ENCODE results near the gene NPW. TPM values are rescaled to one million over a fixed set of nuclear protein-coding genes. Genes with fewer than 3 reads are reported as not detected.

NPW gene
- total and polyA plus RNA-seq, 2 of the 8 experiments (the other 6 are each of a cell fraction or from before 2014, with no cell fraction given), result 4.0 to 10.3 TPM

DNA sequence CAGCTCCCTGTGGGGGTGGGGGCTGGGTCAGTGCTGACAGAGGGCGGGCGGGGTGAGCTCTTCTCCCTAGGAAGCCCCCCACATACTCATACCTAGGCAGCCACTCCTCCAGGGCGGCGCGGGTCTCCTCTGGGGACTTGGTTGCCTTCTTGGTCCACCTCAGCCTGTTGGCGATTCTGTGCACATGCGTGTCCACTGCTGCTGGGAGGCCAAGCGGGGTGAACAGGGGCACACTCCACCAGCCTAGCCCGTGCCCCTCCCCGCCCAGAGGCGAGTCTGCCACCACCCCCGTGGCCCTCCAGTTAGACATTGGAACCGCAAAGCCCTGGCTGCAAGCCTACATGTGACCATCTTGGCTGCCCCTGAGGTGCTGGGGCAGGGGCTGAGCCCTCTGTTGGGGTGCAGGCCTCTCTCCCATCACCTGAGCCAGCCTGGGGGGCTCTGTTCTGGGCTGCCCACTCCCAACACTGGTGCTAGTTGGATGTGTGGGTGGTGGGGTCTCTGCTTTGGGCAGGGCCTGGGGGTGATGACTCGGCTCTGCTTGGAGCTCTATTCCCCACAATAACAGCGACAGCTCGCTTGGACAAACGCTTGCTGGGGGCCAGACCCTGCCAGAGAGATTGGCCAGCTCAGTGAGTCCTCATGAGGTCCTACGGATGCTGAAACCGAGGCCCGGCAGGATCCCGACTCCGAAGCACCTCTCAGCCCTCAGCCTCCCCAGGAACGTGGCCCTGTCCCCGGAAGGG is 20.6 kb downstream of the NPW start:
- no peak for DNase-seq (ENCODE audit: low read depth in 1 of 2, low spot score in 2 of 2)
- Histone ChIP-seq H3K18ac (ENCODE audit: extremely low read depth, low read length) (no peak overlapping the region), H3K4me3 (ENCODE audit: extremely low read depth in 1 of 4, insufficient read depth in 2 of 4, low read depth in 3 of 4, low read length in 4 of 4) (no peak overlapping the region), H3K27me3 (replicated peaks in 1 of 4; ENCODE audit: control insufficient read depth in 3 of 4, extremely low read depth in 1 of 4, insufficient read depth in 3 of 4, low read length in 3 of 4) (no peaks in the 10 kb centered on the region), H2AK5ac (ENCODE audit: low read depth, low read length) (no peak overlapping the region), H4K20me1 (replicated peaks in 1 of 2; ENCODE audit: control insufficient read depth in 1 of 2, insufficient read depth in 2 of 2, low read length in 2 of 2) (peaks cover 0 to 5% of the 10 kb centered on the region in 2 experiments), H3K27ac (ENCODE audit: low read depth, low read length) (no peak overlapping the region), H3K4ac (replicated peaks; ENCODE audit: insufficient read length, low read depth, low read length) (no peak overlapping the region), H4K8ac (ENCODE audit: extremely low read depth, insufficient read depth, low read length) (no peak overlapping the region), H3K4me1 (replicated peaks in 1 of 4; ENCODE audit: control insufficient read depth in 3 of 4, insufficient read depth in 4 of 4, low read length in 3 of 4) (peaks cover 0 to 4% (median 0%) of the 10 kb centered on the region in 4 experiments; a peak in 3 of 7 replicates), H2AFZ (ENCODE audit: low read length) (no peak overlapping the region), H3K23me2 (ENCODE audit: low read depth, low read length) (no peaks in the 10 kb centered on the region), H4K5ac (ENCODE audit: insufficient read length, low read depth, low read length) (no peak overlapping the region), H3K14ac (ENCODE audit: insufficient read length) (no peak overlapping the region), H3K79me1 (ENCODE audit: low read depth, low read length) (no peaks in the 10 kb centered on the region), H3K56ac (replicated peaks; ENCODE audit: insufficient read length, low read depth, low read length) (no peak overlapping the region), H3K36me3 (ENCODE audit: control insufficient read depth in 2 of 4, insufficient read depth in 4 of 4, low read length in 3 of 4) (peaks cover 0 to 3% (median 0%) of the 10 kb centered on the region in 4 experiments; a peak in 1 of 8 replicates), H4K91ac (replicated peaks; ENCODE audit: insufficient read length, low read length) (no peak overlapping the region), H2BK120ac (replicated peaks; ENCODE audit: low read depth, low read length) (no peak overlapping the region), H2BK5ac (ENCODE audit: low read depth, low read length) (no peak overlapping the region), H3K4me2 (ENCODE audit: insufficient read depth in 1 of 2, low read depth in 2 of 2, low read length in 2 of 2) (no peak overlapping the region), H2BK15ac (ENCODE audit: low read length) (no peak overlapping the region), H3K23ac (ENCODE audit: insufficient read length) (no peak overlapping the region), H3K79me2 (ENCODE audit: control insufficient read depth in 1 of 2, insufficient read depth in 2 of 2, low read length in 2 of 2) (no peaks in the 10 kb centered on the region), H2BK20ac (ENCODE audit: low read length) (no peak overlapping the region), H2BK12ac (ENCODE audit: low read depth, low read length) (no peak overlapping the region), H3K9ac (replicated peaks in 1 of 4; ENCODE audit: extremely low read depth in 1 of 4, low read depth in 3 of 4, low read length in 3 of 4) (no peak overlapping the region), H3K9me3 (ENCODE audit: insufficient read depth in 2 of 2, low read depth in 1 of 2, low read length in 1 of 2) (no peaks in the 10 kb centered on the region)
- 90% methylated on average over 20 of the region's 24 CpGs; no CpG with 5 or more reads in 1 of the 2 experiments for WGBS, 2 experiments (ENCODE audit: extremely low coverage in 1 of 2, insufficient coverage in 1 of 2, insufficient read length in 1 of 2, insufficient replicate concordance in 2 of 2, low coverage in 1 of 2, low lambda C conversion rate in 2 of 2, missing lambda C conversion rate in 1 of 2)
- CTCF ChIA-PET (ENCODE audit: partially characterized antibody), result interaction anchor here (0.7 to 1.9 kb wide), 9 partner anchors 8 to 100 kb away, joined by 3 to 9 read pairs (median 4); partner anchors contain the start of genes NTHL1 and TSC2
- POLR2A ChIA-PET (ENCODE audit: partially characterized antibody), result interaction anchor here (0.6 to 3.1 kb wide), 9 partner anchors 7 to 115 kb away, joined by 3 to 14 read pairs (median 4); partner anchors contain the start of genes NTHL1, TRAF7 and TSC2
- no peak for FAIRE-seq
- no peak for TF ChIP-seq RAD21 (IDR thresholded peaks at IDR 0.05 in 1 of 2, conservative IDR thresholded peaks at IDR 0.05 in 1 of 2; ENCODE audit: low read depth in 2 of 2, low read length in 2 of 2)
- no peak for TF ChIP-seq FOSL1 (IDR thresholded peaks at IDR 0.05; ENCODE audit: insufficient read depth, low read depth, low read length)
- TF ChIP-seq SRF (IDR thresholded peaks at IDR 0.05; ENCODE audit: low read depth, low read length), result no peak
- TF ChIP-seq CREB1 (IDR thresholded peaks at IDR 0.05), result no peak
- TF ChIP-seq SIRT6 (IDR thresholded peaks at IDR 0.05; ENCODE audit: low read length), result no peak
- TF ChIP-seq TBP (IDR thresholded peaks at IDR 0.05; ENCODE audit: low read depth, low read length), result no peak
- TF ChIP-seq RFX5 (IDR thresholded peaks at IDR 0.05; ENCODE audit: borderline replicate concordance, low read depth, low read length), result no peak
- TF ChIP-seq, protein P1, sequence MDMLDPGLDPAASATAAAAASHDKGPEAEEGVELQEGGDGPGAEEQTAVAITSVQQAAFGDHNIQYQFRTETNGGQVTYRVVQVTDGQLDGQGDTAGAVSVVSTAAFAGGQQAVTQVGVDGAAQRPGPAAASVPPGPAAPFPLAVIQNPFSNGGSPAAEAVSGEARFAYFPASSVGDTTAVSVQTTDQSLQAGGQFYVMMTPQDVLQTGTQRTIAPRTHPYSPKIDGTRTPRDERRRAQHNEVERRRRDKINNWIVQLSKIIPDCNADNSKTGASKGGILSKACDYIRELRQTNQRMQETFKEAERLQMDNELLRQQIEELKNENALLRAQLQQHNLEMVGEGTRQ (IDR thresholded peaks at IDR 0.05; ENCODE audit: low read length), result no peak
- TF ChIP-seq NANOG (IDR thresholded peaks at IDR 0.05; ENCODE audit: insufficient read depth, low read depth, low read length, poor library complexity, severe bottlenecking), result no peak
- no peak for TF ChIP-seq RNF2 (IDR thresholded peaks at IDR 0.05; ENCODE audit: borderline replicate concordance, low read depth, low read length, missing control alignments, poor library complexity, severe bottlenecking)
- TF ChIP-seq POLR2A (IDR thresholded peaks at IDR 0.05; ENCODE audit: control extremely low read depth in 1 of 2, low read depth in 2 of 2, low read length in 2 of 2), result no peak
